NB4 (cell line): Measurements from ENCODE around the gene ATP6V1C2.

Experiments used
- CTCF ChIP-seq: IDR thresholded peaks from one replicate; pipeline ENCODE4 v1.5.1; 2012; ENCODE audit warnings: low read depth, low read length
- MYC ChIP-seq: IDR thresholded peaks from 2 replicates; pipeline ENCODE4 v1.6.1; 2011; ENCODE audit warnings: low read depth, low read length
- POLR2A ChIP-seq: IDR thresholded peaks from 2 replicates; pipeline ENCODE4 v1.6.1; 2011; ENCODE audit warnings: mild to moderate bottlenecking; ENCODE audit not compliant: insufficient read length; ENCODE audit errors: extremely low read depth
- TF ChIP-seq, protein P1 (sequence below): IDR thresholded peaks from 2 replicates; pipeline ENCODE4 v1.6.1; 2011; ENCODE audit warnings: low read depth, low read length

DNA sequence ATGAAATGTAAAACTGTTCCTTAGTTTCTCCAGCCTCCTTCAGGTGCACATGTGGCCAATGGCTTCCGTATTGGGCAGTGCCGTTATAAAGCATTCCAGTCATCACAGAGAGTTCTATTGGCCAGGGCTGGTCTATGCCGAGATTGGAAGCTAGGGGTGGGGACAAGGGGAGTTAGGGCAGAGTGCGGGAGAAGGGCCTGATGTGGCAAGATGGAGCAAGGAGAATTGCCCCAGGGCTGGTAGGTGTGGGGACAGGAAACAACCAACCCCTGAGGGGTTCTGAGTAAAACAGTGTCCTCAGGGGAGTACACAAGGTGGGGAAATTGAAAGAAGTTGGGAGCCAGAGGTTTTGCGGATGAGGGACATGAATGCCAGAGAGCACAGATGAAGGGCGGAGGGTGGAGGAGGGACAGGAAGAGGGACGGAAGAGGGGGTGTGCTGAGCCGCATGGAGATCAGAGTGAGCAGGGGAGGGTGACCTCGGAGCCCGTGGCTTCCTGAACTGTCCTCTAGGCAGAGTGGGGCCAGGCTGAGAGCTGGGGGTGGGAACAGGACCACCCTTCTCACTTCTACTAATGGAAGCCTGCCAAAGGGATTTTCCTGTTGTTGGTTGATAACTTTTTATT lies 9.1 kb upstream of the ATP6V1C2 start:
- TF ChIP-seq CTCF (no peak), POLR2A (no peak), MYC (no peak)
- TF ChIP-seq, protein P1, sequence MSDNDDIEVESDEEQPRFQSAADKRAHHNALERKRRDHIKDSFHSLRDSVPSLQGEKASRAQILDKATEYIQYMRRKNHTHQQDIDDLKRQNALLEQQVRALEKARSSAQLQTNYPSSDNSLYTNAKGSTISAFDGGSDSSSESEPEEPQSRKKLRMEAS: no peak
